Neural progenitor cell (in vitro differentiated cells): ENCODE data around the gene SLC51A.

Experiments
- CTCF ChIP-seq: fragments of 200-600 bp; sonication (generic); IDR thresholded peaks from 2 replicates; pipeline ENCODE4 v1.5.1; 2017; ENCODE audit warnings: antibody characterized with exemption, mild to moderate bottlenecking
- EZH2 ChIP-seq: fragments of 200-600 bp; sonication (generic); IDR thresholded peaks from 2 replicates; pipeline ENCODE4 v1.6.1; 2017; ENCODE audit warnings: antibody characterized with exemption, mild to moderate bottlenecking, moderate library complexity
- EZH2phosphoT487 ChIP-seq: fragments of 200-600 bp; sonication (generic); IDR thresholded peaks from 2 replicates; pipeline ENCODE4 v1.6.1; 2017; ENCODE audit warnings: antibody characterized with exemption

GRCh38 chr3:196192524-196193051 lies 23.7 kb upstream of the SLC51A start:
- no peak for TF ChIP-seq CTCF
- no peak for TF ChIP-seq EZH2
- no peak for TF ChIP-seq EZH2phosphoT487
